ENCODE measurements around the gene GSG1L.
"Not testable (repeated sequence)": the region's sequence is repeated elsewhere in the genome, so short reads cannot be mapped to it uniquely, and the experiment has no call there.

Gene GSG1L

GRCh38 chr16:27980076-27980775 lies 83.3 kb downstream of the GSG1L start:
- no peak for DNase-seq (ENCODE audit: low spot score)

- DNase-seq (ENCODE audit: low spot score) = not testable (repeated sequence)
These were observed 83.8 kb downstream of the GSG1L start for GRCh38 chr16:27979668-27980067.

- DNase-seq (ENCODE audit: low spot score) = no peak
These were observed 84.6 kb downstream of the GSG1L start for GRCh38 chr16:27978876-27979275.

- DNase-seq (ENCODE audit: low spot score) = no peak
These were observed 85.5 kb downstream of the GSG1L start for GRCh38 chr16:27977966-27978365.

GRCh38 chr16:27976990-27977389 lies 86.5 kb downstream of the GSG1L start:
- DNase-seq (ENCODE audit: low spot score) = no peak

GRCh38 chr16:27974896-27975540 lies 88.5 kb downstream of the GSG1L start:
- no peak for DNase-seq (ENCODE audit: low spot score)

GRCh38 chr16:27973678-27974077 lies 89.8 kb downstream of the GSG1L start:
- DNase-seq (ENCODE audit: low spot score) = no peak

GRCh38 chr16:27972500-27972899 lies 91.0 kb downstream of the GSG1L start:
- DNase-seq (ENCODE audit: low spot score) = no peak

- DNase-seq (ENCODE audit: low spot score) = no peak
These were observed 93.9 kb downstream of the GSG1L start for GRCh38 chr16:27969574-27969973.

- DNase-seq (ENCODE audit: low spot score) = no peak
These were observed 96.3 kb downstream of the GSG1L start for GRCh38 chr16:27967169-27967568.

- DNase-seq (ENCODE audit: low spot score) = no peak
These were observed 96.8 kb downstream of the GSG1L start for GRCh38 chr16:27966756-27967155.

- DNase-seq (ENCODE audit: low spot score) = no peak
These were observed 97.7 kb downstream of the GSG1L start for GRCh38 chr16:27965801-27966200.

GRCh38 chr16:27963471-27963965 lies 100.0 kb downstream of the GSG1L start:
- DNase-seq (ENCODE audit: low spot score) = no peak

GRCh38 chr16:27962197-27962596 lies 101.3 kb downstream of the GSG1L start:
- DNase-seq (ENCODE audit: low spot score) = no peak

GRCh38 chr16:27961296-27961620 lies 102.3 kb downstream of the GSG1L start:
- DNase-seq (ENCODE audit: low spot score) = no peak

GRCh38 chr16:27960619-27961295 lies 102.8 kb downstream of the GSG1L start:
- DNase-seq (ENCODE audit: low spot score) = no peak

GRCh38 chr16:27959914-27960313 lies 103.6 kb downstream of the GSG1L start:
- DNase-seq (ENCODE audit: low spot score) = no peak

- DNase-seq (ENCODE audit: low spot score) = no peak
These were observed 109.3 kb downstream of the GSG1L start for GRCh38 chr16:27954191-27954590.

- no peak for DNase-seq (ENCODE audit: low spot score)
These were observed 110.7 kb downstream of the GSG1L start for GRCh38 chr16:27952811-27953210.

- DNase-seq (ENCODE audit: low spot score) = no peak
These were observed 111.9 kb downstream of the GSG1L start for GRCh38 chr16:27951489-27952120.

GRCh38 chr16:27950206-27950887 lies 113.2 kb downstream of the GSG1L start:
- no peak for DNase-seq (ENCODE audit: low spot score)

- DNase-seq (ENCODE audit: low spot score) = no peak
These were observed 115.8 kb downstream of the GSG1L start for GRCh38 chr16:27947696-27948095.

Measured in hematopoietic multipotent progenitor cell treated with erythropoietin and hydrocortisone succinate and interleukin-3 and kit ligand, for 15 days (in vitro differentiated cells).